HG03108 (cell line): ENCODE results near the gene MRGPRX4.
"Not testable (repeated sequence)": the region's sequence is repeated elsewhere in the genome, so short reads cannot be mapped to it uniquely, and the experiment has no call there.

ENCODE experiments used
- ATAC-seq: cut with Tn5 transposase; IDR thresholded peaks from one replicate; pipeline ENCODE4 v1.9.1; 2021; ENCODE audit warnings: moderate library complexity; ENCODE audit not compliant: unreplicated experiment

Gene MRGPRX4

DNA sequence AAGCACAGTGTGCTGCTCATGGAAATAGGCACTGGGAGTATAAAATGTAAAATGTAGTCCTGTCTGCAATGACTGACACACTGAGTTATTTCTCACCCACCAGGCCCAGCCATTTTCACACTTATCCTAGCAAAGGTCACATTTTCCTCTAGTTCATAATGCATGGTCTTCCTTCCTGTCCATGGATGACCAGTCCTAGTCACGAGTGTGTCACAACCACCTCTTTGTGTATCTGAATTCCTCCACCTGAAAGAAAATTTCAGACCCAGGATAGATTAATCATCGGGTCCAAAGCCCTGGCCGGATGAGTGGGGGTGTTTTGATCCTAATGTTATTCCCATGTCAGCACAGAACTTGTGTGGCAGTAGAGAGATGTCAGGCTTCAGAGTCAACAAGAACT lies at the start of gene MRGPRX4:
Gene MRGPRX4 (plus strand): TSS at position 172 of the 400 bp plus-strand sequence. CDS start 420 bp downstream, outside the sequence.
- no peak for ATAC-seq

DNA sequence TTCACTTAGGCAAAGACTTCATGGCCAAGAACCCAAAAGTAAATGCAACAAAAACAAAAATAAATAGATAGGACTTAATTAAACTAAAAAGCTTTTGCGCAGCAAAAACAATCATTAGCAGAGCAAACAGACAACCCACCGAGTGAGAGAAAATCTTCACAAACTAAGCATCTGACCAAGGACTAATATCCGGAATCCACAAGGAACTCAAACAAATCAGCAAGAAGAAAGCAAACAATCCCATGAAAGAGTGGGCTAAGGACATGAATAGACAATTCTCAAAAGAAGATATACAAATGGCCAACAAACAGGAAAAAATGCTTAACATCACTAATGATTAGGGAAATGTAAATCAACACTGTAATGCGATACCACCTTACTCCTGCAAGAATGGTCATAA lies 41.5 kb upstream of the MRGPRX4 start:
- not testable (repeated sequence) for ATAC-seq

DNA sequence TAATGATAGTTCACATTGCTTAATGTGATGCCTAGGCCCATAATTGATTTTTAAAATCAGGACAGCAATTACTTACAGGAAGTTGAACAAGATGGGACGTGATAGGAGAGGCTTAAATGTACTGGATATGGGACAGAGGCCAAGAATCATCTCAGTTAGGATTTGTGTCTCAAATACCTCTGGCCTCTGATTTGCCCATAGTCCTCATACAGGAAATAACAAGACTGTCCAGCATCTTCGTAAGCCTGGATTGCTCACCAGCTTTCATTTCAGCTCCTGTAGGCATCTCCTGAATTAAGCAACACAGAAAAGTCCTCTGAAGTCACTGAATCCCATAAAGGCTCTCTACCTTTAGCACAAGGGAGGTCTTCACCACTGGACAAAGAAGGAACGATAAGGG lies 40.3 kb upstream of the MRGPRX4 start, which contains the start of gene MRGPRX3:
Gene MRGPRX3 (plus strand): TSS at position 231 of the 400 bp plus-strand sequence. CDS start 4,632 bp downstream, outside the sequence.
- no peak for ATAC-seq

DNA sequence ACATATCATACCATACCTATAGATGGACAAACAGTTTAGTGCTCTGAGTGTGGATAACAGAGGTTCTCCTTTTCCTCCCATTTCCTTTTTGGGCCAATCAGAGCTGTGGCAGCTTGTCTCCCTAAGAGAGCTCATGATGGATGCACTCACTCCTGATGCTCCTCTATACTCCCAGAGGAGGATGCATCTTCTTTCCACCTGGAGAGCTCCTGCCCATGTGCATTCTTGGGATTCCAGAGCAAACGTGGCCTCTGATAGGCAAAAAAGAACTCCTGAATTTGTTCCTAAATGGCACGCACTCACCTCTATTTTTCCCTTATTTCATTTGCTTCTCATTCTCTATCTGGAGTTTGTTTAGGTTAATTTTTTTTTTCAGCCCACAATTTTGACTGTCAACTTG lies 37.3 kb upstream of the MRGPRX4 start:
- ATAC-seq = no peak

DNA sequence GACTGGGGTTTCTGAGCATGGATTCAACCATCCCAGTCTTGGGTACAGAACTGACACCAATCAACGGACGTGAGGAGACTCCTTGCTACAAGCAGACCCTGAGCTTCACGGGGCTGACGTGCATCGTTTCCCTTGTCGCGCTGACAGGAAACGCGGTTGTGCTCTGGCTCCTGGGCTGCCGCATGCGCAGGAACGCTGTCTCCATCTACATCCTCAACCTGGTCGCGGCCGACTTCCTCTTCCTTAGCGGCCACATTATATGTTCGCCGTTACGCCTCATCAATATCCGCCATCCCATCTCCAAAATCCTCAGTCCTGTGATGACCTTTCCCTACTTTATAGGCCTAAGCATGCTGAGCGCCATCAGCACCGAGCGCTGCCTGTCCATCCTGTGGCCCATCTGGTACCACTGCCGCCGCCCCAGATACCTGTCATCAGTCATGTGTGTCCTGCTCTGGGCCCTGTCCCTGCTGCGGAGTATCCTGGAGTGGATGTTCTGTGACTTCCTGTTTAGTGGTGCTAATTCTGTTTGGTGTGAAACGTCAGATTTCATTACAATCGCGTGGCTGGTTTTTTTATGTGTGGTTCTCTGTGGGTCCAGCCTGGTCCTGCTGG lies 35.3 kb upstream of the MRGPRX4 start:
- ATAC-seq = no peak

DNA sequence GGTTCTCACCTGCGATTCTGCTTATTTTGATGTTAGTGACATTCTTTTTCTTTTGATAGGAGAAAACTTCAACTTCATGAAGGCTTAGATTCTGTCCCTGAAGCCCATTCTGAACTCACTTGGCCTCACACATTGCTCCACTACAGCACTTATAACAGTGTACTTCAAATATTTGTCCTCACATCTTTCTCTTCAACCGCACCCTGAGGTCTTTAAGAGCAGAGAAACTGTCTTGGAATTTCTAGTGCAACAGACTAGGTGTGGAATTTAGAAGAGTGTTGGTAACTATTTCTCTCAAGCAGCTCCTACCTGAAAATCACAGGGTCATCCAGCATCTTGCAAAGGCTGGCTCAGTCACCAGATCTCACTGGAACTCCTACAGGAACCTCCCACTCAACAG lies 32.5 kb upstream of the MRGPRX4 start:
- ATAC-seq = no peak

DNA sequence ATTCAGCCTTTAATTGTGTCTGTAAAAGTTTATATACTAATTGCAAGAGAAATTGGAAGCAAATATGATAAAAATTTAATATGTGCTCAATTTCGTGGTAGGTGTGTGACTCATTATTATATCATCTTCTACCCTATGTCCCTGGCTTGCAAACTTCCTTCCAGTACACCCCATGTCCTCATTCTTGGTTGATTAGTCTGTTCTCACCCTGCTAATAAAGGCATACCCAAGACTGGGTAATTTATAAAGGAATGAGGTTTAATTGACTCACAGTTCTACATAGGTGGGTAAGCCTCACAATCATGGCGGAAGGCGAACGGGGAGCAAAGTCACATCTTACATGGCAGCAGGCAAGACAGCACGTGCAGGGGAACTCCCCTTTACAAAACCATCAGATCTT lies 28.4 kb upstream of the MRGPRX4 start:
- no peak for ATAC-seq

DNA sequence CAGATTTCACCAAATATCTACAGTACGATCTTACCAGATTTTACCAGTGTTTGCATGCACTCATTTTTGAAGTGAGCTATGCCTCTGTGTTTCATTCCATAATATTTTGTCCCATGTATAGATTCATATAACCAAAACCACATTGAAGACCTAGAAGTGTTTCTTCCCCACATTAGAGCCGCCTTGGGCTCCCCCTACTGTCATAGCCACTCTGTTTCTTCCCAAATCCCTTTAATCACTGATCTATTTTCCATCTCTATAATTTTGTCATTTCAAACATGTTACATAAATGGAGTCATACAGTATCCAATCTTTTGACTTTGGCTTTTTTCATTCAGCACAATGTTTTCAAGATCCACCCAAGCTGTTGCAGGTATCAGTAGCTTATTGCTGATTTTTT lies 27.6 kb upstream of the MRGPRX4 start:
- no peak for ATAC-seq

DNA sequence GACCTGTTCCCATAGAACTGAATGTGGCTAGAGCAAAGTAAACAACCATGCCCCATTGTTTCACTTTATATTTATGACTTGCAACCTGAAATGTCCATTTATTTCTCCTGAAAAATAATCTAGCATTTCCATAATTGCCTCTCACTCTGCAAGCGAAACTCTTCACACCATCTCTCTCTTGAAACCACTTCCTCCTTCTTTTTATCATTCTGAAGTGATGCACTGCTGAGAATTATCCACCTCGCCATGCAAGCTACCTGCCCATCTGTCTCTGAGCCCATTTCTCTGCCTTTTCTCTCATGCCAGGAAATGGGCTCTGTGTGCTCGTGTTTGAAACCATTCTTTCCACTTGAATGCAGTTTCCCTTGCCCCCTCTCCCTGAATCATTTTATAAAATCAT lies 26.8 kb upstream of the MRGPRX4 start:
- ATAC-seq = no peak

DNA sequence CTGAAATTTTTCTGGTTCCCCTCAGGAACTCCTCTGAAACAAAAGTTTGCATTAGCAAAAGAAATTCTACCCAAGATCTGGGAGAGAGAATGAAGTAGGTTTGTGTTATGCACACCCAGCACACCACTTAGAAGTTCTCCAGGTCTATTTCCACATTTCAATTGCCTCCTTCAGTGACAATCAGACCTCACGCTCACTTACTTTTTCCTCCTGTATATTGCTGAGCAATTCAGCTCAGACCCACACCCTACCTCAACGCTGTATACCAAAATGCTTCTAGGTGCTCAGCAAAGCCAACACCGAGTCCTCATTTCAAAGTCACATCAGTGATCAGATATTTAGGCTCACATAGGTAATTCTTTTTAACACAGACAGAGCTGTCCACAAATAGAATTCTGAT lies 21.1 kb upstream of the MRGPRX4 start:
- no peak for ATAC-seq

DNA sequence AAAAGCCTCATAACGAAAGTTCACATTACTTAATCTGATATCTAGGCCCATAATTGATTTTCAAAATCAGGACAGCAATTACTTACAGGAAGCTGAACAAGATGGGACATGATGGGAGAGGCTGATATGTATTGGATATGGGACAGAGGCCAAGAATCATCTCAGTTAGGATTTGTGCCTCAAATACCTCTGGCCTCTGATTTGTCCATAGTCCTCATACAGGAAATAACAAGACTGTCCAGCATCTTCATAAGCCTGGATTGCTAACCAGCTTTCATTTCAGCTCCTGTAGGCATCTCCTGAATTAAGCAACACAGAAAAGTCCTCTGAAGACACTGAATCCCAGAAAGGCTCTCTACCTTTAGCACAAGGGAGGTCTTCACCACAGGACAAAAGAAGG lies 4.3 kb upstream of the MRGPRX4 start:
- ATAC-seq = no peak

DNA sequence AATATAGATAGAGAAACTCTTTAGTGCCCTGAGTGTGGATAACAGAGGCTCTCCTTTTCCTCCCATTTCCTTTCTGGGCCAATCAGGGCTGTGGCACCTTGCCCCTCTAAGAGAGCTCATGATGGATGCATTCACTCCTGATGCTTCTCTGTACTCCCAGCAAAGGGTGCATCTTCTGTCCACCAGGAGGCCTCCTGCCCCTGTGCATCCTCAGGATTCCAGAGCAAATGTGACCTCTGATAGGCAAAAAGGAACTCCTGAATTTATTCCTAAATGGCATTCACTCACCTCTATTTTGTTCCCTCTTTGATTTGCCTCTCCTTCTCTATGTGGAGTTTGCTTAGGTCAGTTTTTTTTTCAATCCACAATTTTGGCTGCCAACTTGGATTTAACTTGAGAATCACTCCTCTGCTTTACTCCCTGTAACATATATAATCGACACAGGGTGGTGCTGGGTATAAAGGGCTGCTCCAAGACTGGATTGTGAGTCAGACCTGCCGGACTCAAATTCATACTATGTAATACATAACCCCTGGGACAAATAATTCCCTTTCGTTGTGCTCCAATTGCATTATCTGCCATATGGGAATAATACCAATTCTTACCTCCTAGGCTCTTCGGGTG lies 1.1 kb upstream of the MRGPRX4 start:
- ATAC-seq = peak; percentile 52

DNA sequence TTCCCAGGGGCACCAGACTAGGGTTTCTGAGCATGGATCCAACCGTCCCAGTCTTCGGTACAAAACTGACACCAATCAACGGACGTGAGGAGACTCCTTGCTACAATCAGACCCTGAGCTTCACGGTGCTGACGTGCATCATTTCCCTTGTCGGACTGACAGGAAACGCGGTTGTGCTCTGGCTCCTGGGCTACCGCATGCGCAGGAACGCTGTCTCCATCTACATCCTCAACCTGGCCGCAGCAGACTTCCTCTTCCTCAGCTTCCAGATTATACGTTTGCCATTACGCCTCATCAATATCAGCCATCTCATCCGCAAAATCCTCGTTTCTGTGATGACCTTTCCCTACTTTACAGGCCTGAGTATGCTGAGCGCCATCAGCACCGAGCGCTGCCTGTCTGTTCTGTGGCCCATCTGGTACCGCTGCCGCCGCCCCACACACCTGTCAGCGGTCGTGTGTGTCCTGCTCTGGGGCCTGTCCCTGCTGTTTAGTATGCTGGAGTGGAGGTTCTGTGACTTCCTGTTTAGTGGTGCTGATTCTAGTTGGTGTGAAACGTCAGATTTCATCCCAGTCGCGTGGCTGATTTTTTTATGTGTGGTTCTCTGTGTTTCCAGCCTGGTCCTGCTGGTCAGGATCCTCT lies 709 bp downstream of the MRGPRX4 start:
- ATAC-seq = no peak

DNA sequence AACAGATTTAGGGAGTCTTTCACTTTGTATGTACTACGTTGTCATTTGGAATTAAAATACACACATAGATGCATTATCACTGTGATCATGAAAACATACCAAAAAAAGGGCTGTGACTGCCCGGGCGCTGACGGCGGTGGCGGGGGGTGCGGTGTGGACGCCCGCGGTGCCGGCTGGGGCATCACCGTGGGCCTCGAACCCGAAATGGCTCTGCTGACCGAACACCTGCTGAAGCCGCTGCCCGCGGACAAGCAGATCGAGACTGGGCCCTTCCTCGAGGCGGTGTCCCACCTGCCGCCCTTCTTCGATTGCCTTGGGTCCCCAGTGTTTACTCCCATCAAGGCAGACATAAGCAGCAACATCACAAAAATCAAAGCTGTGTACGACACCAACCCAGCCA lies 16.2 kb downstream of the MRGPRX4 start:
- no peak for ATAC-seq

DNA sequence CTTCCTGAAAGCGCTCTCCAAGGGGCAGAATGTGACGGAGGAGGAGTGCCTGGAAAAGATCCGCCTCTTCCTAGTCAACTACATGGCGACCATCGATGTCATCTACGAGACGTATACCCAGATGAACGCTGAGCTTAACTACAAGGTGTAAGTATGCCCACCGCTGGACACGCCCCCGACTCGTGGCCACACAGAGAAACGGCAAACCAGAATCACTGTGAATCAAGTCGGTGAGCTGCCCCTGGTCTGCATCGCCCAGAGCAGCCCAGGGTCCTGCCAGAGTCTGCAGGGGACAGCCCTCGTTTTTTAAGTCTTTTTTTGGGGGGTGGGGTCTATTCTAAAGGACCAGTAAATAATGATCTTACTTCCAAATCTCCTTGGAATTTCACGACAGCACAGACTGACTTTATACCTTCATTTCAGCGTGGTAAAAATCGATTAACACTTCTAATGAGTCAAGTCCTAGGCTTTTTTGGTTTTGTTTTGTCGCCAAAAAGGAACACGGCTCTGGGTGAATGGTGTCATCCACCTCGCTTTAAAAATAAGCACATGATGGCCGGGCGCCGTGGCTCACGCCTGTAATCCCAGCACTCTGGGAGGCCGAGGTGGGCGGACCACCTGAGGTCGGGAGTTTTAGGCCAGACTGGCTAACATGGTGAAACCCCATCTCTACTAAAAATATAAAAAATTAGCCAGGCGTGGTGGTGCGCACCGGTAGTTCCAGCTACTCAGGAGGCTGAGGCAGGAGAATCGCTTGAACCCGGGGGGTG lies 17.0 kb downstream of the MRGPRX4 start:
- not testable (repeated sequence) for ATAC-seq

DNA sequence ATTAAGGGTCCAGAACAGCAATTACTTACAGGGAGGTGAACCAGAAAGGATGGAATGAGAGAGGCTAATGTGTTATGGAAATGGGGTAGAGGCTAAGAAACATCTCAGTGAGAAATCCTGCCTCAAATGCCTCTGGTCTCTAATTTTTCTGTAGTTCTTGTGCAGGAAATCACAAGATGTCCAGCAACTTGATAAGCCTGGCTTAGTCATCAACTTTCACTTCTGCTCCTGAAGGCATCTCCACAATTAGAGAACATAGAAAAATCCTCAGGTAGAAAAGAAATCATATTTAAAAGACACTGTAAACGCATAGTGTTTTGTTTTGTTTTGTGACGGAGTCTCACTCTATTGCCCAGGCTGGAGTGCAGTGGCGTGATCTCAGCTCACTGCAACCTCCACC lies 18.7 kb downstream of the MRGPRX4 start:
- ATAC-seq = no peak

DNA sequence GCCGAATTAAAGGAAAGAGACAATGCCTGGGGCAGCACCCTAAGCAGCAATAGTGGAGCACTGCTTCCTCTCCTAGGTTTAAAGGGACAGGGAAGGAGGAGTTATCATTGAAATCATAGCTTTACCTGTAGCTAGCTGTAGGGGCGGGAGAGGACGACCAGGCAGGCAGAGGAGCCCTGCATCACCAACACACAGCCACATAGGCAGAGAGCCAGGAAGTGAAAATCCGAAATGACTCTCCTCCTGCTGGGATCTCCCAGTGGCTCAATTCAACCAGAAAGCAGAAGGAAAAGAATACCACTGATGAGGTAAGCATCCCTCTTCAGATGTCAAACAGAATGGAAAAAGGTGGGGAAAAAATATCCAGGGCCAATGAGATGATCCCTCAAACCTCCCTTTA lies 20.4 kb downstream of the MRGPRX4 start:
- ATAC-seq = no peak

DNA sequence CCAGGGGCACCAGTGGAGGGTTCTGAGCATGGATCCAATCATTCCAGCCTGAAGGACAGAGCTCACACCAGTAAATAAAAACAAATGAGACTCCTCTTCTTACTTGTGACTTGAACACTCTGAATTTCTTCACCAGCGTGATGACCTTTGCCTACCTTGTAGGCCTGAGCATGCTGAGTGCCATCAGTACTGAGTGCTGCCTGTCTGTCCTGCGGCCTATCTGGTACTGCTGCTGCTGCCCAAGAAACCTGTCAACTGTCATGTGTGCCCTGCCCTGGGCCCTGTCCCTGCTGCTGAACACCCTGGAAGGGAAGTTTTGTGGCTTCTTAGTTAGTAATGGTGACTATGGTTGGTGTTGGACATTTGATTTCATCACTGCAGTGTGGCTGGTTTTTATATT lies 23.9 kb downstream of the MRGPRX4 start:
- no peak for ATAC-seq

DNA sequence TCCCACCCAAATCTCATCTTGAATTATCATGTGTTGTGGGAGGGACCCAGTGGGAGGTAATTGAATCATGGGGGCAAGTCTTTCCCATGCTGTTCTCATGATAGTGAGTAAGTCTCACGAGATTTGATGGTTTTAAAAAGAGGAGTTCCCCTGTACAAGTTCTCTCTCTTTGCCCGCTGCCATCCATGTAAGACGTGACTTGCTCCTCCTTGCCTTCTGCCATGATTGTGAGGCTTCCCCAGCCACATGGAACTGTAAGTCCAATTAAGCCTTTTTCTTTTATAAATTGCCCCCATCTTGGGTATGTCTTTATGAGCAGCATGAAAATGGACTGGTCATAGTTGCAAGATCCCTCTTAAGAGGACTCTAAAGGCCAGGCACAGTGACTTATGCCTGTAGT lies 25.1 kb downstream of the MRGPRX4 start:
- ATAC-seq = not testable (repeated sequence)

DNA sequence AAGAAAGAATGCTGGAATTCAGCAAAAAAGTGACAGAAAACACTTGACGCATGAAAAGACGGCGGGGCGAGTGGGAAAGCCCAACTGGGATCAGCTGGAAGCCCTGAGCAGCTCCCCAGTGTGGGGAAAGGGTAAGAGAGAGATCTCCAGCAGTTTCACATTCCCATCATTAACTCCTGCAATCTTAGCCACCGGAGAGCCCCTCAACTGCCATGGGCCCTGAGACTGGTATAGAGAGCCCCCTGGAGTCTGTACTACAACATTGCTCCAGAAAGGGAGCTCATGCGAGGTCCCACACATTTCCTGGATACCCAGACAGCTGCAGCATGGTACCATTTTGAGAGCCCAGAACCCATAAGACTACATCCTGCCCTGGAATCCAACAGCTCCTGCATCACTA lies 31.1 kb downstream of the MRGPRX4 start:
- ATAC-seq = no peak

DNA sequence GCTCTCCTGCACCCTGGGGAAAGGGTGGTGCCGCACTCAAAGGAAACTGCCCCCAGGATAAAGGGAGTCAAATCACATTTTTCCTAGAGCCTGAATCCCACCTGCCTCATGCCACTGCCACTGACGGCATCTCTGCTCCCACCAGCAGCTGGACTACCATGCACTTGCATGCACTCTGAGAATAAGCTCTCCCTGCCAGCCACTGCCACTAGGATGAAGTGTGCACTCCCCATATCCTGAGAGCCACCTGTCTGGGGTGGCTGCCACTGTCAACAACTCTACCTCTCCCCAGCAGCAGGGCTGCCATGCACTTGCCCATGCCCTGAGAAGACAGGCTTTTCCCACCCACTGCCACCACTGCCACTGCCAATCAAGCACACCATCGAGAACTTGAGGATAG lies 31.6 kb downstream of the MRGPRX4 start:
- no peak for ATAC-seq

DNA sequence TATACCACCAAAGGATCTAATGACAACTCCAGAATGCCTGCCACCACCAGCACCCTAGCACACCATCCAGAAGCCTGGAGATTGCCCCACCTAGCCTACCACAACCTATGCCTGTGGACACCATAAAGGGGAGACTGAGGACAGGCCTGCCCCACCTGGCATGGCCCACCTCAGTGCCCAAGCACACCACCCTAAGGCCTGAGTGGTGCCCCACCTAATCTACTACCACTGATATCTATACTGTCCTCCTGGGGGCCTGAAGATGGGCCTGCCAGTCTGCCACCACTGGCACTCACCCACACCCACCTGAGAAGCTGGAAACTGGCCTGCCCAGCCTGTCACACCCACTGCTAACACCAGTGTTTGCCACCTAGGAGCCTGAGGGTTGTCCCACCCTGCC lies 32.1 kb downstream of the MRGPRX4 start:
- no peak for ATAC-seq
